ENCODE data around the gene KRTAP5-7. TPM values are rescaled to one million over a fixed set of nuclear protein-coding genes. Genes with fewer than 3 reads are reported as not detected.
A peak's percentile ranks its signal among the peaks of the same experiment; 100 is the strongest.

KRTAP5-7 gene
- total and polyA plus RNA-seq, 2 of the 13 experiments (the other 11 are each of a cell fraction or from before 2014, with no cell fraction given), result 0.54 TPM; not detected in 1

DNA sequence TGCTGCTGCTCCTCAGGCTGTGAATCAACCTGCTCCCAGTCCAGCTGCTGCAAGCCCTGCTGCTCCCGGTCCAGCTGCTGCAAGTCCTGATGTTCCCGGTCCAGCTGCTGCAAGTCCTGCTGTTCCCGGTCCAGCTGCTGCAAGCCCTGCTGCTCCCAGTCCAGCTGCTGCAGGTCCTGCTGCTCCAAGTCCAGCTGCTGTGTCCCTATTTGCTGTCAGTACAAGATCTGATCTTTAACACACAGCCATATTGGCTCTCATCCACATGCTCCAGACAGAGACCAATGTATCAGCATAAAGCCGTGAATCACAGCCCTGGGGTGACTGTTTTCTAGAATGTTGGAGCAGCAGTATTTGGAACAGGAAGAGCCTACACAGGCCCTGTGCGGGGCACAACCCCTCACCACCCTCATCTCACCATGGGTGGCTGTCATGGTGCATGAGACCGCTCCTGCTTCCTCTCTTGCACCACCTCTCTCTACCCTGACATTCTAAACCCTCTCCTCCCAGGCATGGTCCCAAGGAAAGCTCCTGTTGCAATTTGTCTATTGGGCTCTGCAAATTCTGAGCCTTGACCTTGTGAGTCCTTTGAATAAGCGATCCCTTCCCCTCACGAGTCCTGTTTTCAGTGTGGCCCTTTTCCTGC is 41.8 kb downstream of the KRTAP5-7 start:
- Histone ChIP-seq H4K20me1 (ENCODE audit: insufficient read depth, low read length) (no peaks in the 10 kb centered on the region), H3K9me3 (ENCODE audit: low read length) (no peaks in the 10 kb centered on the region), H3K36me3 (replicated peaks in 1 of 2; ENCODE audit: control insufficient read depth in 1 of 2, insufficient read depth in 2 of 2, low read length in 2 of 2) (no peaks in the 10 kb centered on the region), H3K9ac (ENCODE audit: insufficient read depth, low read depth, low read length) (no peak overlapping the region), H3K79me2 (ENCODE audit: insufficient read depth, low read length) (no peaks in the 10 kb centered on the region), H3K4me3 (replicated peaks in 1 of 3; ENCODE audit: insufficient read depth in 1 of 3, low read depth in 2 of 3, low read length in 3 of 3) (peak overlapping the region in 1 of 3 experiments; percentile 28; a peak in 1 of 6 replicates), H3K27ac (ENCODE audit: extremely low read length, insufficient read depth, low read length) (no peak overlapping the region), H3K27me3 (ENCODE audit: control insufficient read depth in 1 of 2, insufficient read depth in 2 of 2, low read length in 2 of 2) (peaks cover 5 to 39% of the 10 kb centered on the region in 2 experiments; a peak in 3 of 5 replicates), H3K4me2 (ENCODE audit: low read depth, low read length) (peak overlapping the region; percentile 47; the same call in 1 of the 2 replicates), H2AFZ (ENCODE audit: low read length) (no peak overlapping the region), H3K4me1 (ENCODE audit: insufficient read depth, low read length) (peaks cover 55% of the 10 kb centered on the region)
- WGBS (ENCODE audit: low lambda C conversion rate), result 23% methylated on average over 4 of the region's 8 CpGs
- ChIA-PET CTCF (ENCODE audit: low intra/inter-chr PET ratio, low total read pairs) (no interaction called here), POLR2A (no interaction called here)
- ATAC-seq, result peak; percentile 68
- DNase-seq (ENCODE audit: low spot score), result no peak
- in situ Hi-C loops (cut with HindIII; ENCODE audit: extremely low pct_ligation_motif_present, low pct_unique_long_range_greater_than_20kb), result no loop called here
- no peak for TF ChIP-seq KLF15 (CRISPR knock-in tag; IDR thresholded peaks at IDR 0.05; ENCODE audit: borderline replicate concordance)
- TF ChIP-seq, protein P1, sequence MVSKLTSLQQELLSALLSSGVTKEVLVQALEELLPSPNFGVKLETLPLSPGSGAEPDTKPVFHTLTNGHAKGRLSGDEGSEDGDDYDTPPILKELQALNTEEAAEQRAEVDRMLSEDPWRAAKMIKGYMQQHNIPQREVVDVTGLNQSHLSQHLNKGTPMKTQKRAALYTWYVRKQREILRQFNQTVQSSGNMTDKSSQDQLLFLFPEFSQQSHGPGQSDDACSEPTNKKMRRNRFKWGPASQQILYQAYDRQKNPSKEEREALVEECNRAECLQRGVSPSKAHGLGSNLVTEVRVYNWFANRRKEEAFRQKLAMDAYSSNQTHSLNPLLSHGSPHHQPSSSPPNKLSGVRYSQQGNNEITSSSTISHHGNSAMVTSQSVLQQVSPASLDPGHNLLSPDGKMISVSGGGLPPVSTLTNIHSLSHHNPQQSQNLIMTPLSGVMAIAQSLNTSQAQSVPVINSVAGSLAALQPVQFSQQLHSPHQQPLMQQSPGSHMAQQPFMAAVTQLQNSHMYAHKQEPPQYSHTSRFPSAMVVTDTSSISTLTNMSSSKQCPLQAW (CRISPR knock-in tag; IDR thresholded peaks at IDR 0.05), result 0 out of 2 replicates have a peak, but pooled peaks have one; percentile 31
- 0 out of 2 replicates have a peak, but pooled peaks have one; percentile 23 for TF ChIP-seq KDM5B (CRISPR knock-in tag; IDR thresholded peaks at IDR 0.05; ENCODE audit: borderline replicate concordance)
- 0 out of 2 replicates have a peak, but pooled peaks have one; percentile 2 for TF ChIP-seq STAG1 (CRISPR knock-in tag; IDR thresholded peaks at IDR 0.05)
- 0 out of 2 replicates have a peak, but pooled peaks have one; percentile 80 for TF ChIP-seq ZNF292 (CRISPR knock-in tag; IDR thresholded peaks at IDR 0.05; ENCODE audit: borderline replicate concordance, low read depth)
- 0 out of 2 replicates have a peak, but pooled peaks have one; percentile 48 for TF ChIP-seq ZNF160 (CRISPR knock-in tag; IDR thresholded peaks at IDR 0.05)
- 0 out of 2 replicates have a peak, but pooled peaks have one; percentile 34 for TF ChIP-seq SALL1 (CRISPR knock-in tag; IDR thresholded peaks at IDR 0.05)
- TF ChIP-seq, protein P2, sequence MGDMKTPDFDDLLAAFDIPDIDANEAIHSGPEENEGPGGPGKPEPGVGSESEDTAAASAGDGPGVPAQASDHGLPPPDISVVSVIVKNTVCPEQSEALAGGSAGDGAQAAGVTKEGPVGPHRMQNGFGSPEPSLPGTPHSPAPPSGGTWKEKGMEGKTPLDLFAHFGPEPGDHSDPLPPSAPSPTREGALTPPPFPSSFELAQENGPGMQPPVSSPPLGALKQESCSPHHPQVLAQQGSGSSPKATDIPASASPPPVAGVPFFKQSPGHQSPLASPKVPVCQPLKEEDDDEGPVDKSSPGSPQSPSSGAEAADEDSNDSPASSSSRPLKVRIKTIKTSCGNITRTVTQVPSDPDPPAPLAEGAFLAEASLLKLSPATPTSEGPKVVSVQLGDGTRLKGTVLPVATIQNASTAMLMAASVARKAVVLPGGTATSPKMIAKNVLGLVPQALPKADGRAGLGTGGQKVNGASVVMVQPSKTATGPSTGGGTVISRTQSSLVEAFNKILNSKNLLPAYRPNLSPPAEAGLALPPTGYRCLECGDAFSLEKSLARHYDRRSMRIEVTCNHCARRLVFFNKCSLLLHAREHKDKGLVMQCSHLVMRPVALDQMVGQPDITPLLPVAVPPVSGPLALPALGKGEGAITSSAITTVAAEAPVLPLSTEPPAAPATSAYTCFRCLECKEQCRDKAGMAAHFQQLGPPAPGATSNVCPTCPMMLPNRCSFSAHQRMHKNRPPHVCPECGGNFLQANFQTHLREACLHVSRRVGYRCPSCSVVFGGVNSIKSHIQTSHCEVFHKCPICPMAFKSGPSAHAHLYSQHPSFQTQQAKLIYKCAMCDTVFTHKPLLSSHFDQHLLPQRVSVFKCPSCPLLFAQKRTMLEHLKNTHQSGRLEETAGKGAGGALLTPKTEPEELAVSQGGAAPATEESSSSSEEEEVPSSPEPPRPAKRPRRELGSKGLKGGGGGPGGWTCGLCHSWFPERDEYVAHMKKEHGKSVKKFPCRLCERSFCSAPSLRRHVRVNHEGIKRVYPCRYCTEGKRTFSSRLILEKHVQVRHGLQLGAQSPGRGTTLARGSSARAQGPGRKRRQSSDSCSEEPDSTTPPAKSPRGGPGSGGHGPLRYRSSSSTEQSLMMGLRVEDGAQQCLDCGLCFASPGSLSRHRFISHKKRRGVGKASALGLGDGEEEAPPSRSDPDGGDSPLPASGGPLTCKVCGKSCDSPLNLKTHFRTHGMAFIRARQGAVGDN (CRISPR knock-in tag; IDR thresholded peaks at IDR 0.05), result peak; percentile 50
- TF ChIP-seq, protein P3, sequence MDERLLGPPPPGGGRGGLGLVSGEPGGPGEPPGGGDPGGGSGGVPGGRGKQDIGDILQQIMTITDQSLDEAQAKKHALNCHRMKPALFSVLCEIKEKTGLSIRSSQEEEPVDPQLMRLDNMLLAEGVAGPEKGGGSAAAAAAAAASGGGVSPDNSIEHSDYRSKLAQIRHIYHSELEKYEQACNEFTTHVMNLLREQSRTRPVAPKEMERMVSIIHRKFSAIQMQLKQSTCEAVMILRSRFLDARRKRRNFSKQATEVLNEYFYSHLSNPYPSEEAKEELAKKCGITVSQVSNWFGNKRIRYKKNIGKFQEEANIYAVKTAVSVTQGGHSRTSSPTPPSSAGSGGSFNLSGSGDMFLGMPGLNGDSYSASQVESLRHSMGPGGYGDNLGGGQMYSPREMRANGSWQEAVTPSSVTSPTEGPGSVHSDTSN (CRISPR knock-in tag; IDR thresholded peaks at IDR 0.05), result no peak
- TF ChIP-seq, protein P4, sequence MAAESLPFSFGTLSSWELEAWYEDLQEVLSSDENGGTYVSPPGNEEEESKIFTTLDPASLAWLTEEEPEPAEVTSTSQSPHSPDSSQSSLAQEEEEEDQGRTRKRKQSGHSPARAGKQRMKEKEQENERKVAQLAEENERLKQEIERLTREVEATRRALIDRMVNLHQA (CRISPR knock-in tag; IDR thresholded peaks at IDR 0.05), result no peak
- TF ChIP-seq ZNF720 (CRISPR knock-in tag; IDR thresholded peaks at IDR 0.05), result no peak
- intact Hi-C loops (cut with micrococcal nuclease; ENCODE audit: unreplicated experiment), result no loop called here
- BruUV-seq (replicated peaks), result no TSS peak
- FAIRE-seq, result no peak
